Measurements from ENCODE around the gene CEP72. TPM values are rescaled to one million over a fixed set of nuclear protein-coding genes. Genes with fewer than 3 reads are reported as not detected.

The CEP72 gene
- total RNA-seq, 3 donors from 2014 or later: 1.9 to 10.5 (median 4.3) TPM

GRCh38 chr5:609506-609905 is 2.6 kb upstream of the CEP72 start:
- no peak for DNase-seq (ENCODE audit: low spot score in 2 of 2)
- no peak overlapping the region for H3K4me3 ChIP-seq
- no peaks in the 10 kb centered on the region for H3K36me3 ChIP-seq
- TF ChIP-seq CTCF (IDR thresholded peaks at IDR 0.05) (no peak), POLR2A (IDR thresholded peaks at IDR 0.05) (no peak), POLR2AphosphoS5 (IDR thresholded peaks at IDR 0.05) (no peak)
- no peaks in the 10 kb centered on the region for H3K4me1 ChIP-seq
- intact Hi-C loops (cut with DNase I; ENCODE audit: low total_unique reads): no loop called here
- H3K9me3 ChIP-seq: no peaks in the 10 kb centered on the region
- peaks cover 0 to 32% of the 10 kb centered on the region in 2 donors for H3K27me3 ChIP-seq
- H3K27ac ChIP-seq: no peak overlapping the region

GRCh38 chr5:610011-610743 is 2.0 kb upstream of the CEP72 start:
- peaks cover 0 to 29% of the 10 kb centered on the region in 2 donors for H3K27me3 ChIP-seq
- intact Hi-C loops (cut with DNase I; ENCODE audit: low total_unique reads): no loop called here
- DNase-seq (ENCODE audit: low spot score in 2 of 2): no peak
- no peaks in the 10 kb centered on the region for H3K9me3 ChIP-seq
- H3K36me3 ChIP-seq: no peaks in the 10 kb centered on the region
- no peak overlapping the region for H3K4me3 ChIP-seq
- TF ChIP-seq POLR2A (IDR thresholded peaks at IDR 0.05) (no peak), CTCF (IDR thresholded peaks at IDR 0.05) (no peak), POLR2AphosphoS5 (IDR thresholded peaks at IDR 0.05) (no peak)
- H3K4me1 ChIP-seq: no peaks in the 10 kb centered on the region
- H3K27ac ChIP-seq: no peak overlapping the region

GRCh38 chr5:610744-611730 is 1.1 kb upstream of the CEP72 start:
- no peak for DNase-seq (ENCODE audit: low spot score in 2 of 2)

GRCh38 chr5:612498-613424 is 621 bp downstream of the CEP72 start:
- H3K9me3 ChIP-seq: no peaks in the 10 kb centered on the region
- H3K27me3 ChIP-seq: peaks cover 0 to 8% of the 10 kb centered on the region in 2 donors
- no peaks in the 10 kb centered on the region for H3K36me3 ChIP-seq
- no peak for TF ChIP-seq CTCF (IDR thresholded peaks at IDR 0.05)
- no peak for TF ChIP-seq POLR2A (IDR thresholded peaks at IDR 0.05)
- TF ChIP-seq POLR2AphosphoS5 (IDR thresholded peaks at IDR 0.05): no peak
- intact Hi-C loops (cut with DNase I; ENCODE audit: low total_unique reads): no loop called here
- DNase-seq (ENCODE audit: low spot score in 2 of 2): no peak
- peak overlapping the region; percentile 77 to 90 (median 82) for H3K4me3 ChIP-seq
- H3K4me1 ChIP-seq: no peaks in the 10 kb centered on the region
- peak overlapping the region in 1 of 2 donors; percentile 8 for H3K27ac ChIP-seq

More at GRCh38 chr5:610744-611730, 1.1 kb upstream of the CEP72 start:
- H3K4me3 ChIP-seq: peak overlapping the region; percentile 77 to 90 (median 82)
- no peaks in the 10 kb centered on the region for H3K36me3 ChIP-seq
- no peaks in the 10 kb centered on the region for H3K4me1 ChIP-seq
- intact Hi-C loops (cut with DNase I; ENCODE audit: low total_unique reads): no loop called here
- TF ChIP-seq POLR2AphosphoS5 (IDR thresholded peaks at IDR 0.05) (no peak), CTCF (IDR thresholded peaks at IDR 0.05) (no peak), POLR2A (IDR thresholded peaks at IDR 0.05) (no peak)
- H3K27ac ChIP-seq: no peak overlapping the region
- H3K9me3 ChIP-seq: no peaks in the 10 kb centered on the region
- peaks cover 0 to 24% of the 10 kb centered on the region in 2 donors for H3K27me3 ChIP-seq

Measured in breast epithelium (tissue), 4 donors.